Measurements from ENCODE around the gene GPS2. TPM values are rescaled to one million over a fixed set of nuclear protein-coding genes. Genes with fewer than 3 reads are reported as not detected.
A peak's percentile ranks its signal among the peaks of the same experiment; 100 is the strongest.
"Not testable (repeated sequence)": the region's sequence is repeated elsewhere in the genome, so short reads cannot be mapped to it uniquely, and the experiment has no call there.

The GPS2 gene
- total RNA-seq, 4 donors from 2014 or later, result 34.0 to 68.3 (median 43.9) TPM

DNA sequence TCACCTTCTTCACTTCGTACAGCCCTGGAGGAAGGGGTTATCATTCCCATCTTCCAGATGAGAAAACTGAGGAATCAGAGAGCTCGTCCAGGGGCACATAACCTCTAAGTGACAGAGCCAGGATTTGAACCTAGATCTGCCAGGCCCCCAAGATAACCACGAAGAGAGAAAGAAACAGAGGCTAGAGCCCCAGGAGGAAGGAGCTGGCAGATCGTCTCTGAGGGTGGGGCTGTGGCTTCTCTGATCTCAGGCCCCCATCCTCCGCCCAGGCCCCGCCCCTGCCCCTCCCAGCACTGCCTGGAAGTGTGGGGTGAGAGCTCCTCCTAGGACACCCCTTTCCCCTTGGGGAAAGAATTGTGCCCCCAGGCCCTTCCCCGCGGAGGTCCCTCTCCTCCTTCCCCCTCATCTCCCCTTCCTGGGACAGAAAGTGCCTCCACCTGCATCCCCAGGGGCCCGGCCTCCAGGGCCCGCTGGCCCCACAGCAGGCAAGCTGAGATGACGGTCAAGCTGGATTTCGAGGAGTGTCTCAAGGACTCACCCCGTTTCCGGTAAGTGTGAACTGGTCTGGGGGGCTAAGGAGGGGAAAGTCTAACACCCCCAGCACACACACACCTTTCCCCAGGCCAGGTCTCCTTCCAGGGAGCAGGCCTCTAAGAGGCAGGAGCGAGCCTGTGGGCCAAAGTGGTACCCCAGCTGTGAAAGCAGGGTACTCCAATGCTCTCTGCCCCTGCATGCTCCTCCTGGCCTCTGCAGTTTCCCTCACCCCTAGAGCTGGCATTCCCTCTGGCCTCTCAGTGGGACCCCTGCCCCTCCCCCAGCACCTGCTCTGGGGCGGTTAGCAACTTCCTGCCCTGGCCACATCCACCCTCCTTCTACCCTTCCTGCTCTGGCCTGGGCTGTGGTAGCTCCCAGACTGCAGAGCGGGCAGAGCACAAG, 21.3 kb upstream of the GPS2 start, which contains the start of gene ACAP1:
Gene ACAP1, plus strand, starts transcription at position 290 of the 936 bp plus-strand sequence. Its CDS starts 206 bp downstream, at position 496.
- no peaks in the 10 kb centered on the region for H3K27me3 ChIP-seq
- intact Hi-C loops (cut with DNase I; ENCODE audit: low total_unique reads), result no loop called here
- H3K27ac ChIP-seq, result no peak within 1 kb of the TSS

DNA sequence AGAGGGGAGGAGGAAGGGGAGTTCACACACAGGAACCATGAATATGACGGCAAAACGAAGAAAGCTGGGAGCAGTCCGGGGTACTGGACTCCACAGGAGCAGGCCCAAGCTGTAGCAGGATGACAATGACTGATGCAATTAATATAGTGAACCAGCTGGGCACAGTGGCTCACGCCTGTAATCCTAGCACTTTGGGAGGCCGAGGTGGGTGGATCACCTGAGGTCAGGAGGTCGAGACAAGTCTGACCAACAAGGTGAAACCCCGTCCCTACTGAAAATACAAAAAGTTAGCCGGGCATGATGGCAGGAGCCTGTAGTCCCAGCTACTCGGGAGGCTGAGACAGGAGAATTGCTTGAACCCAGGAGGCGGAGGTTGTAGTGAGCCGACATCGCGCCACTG, 20.6 kb upstream of the GPS2 start:
- H3K4me3 ChIP-seq; H3K4me1 ChIP-seq; intact Hi-C loops (cut with DNase I; ENCODE audit: low total_unique reads); DNase-seq; H3K36me3 ChIP-seq; H3K27me3 ChIP-seq; H3K9me3 ChIP-seq; H3K27ac ChIP-seq: not testable (repeated sequence)

More for the DNA sequence above, 21.3 kb upstream of the GPS2 start, which contains the start of gene ACAP1:
- H3K4me1 ChIP-seq, result no peaks in the 10 kb centered on the region
- DNase-seq, result no peak
- no peak within 1 kb of the TSS for H3K4me3 ChIP-seq
- TF ChIP-seq, protein P1, sequence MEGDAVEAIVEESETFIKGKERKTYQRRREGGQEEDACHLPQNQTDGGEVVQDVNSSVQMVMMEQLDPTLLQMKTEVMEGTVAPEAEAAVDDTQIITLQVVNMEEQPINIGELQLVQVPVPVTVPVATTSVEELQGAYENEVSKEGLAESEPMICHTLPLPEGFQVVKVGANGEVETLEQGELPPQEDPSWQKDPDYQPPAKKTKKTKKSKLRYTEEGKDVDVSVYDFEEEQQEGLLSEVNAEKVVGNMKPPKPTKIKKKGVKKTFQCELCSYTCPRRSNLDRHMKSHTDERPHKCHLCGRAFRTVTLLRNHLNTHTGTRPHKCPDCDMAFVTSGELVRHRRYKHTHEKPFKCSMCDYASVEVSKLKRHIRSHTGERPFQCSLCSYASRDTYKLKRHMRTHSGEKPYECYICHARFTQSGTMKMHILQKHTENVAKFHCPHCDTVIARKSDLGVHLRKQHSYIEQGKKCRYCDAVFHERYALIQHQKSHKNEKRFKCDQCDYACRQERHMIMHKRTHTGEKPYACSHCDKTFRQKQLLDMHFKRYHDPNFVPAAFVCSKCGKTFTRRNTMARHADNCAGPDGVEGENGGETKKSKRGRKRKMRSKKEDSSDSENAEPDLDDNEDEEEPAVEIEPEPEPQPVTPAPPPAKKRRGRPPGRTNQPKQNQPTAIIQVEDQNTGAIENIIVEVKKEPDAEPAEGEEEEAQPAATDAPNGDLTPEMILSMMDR (IDR thresholded peaks at IDR 0.05), result no peak
- TF ChIP-seq POLR2A (IDR thresholded peaks at IDR 0.05), result no peak
- no peaks in the 10 kb centered on the region for H3K9me3 ChIP-seq
- no peaks in the 10 kb centered on the region for H3K36me3 ChIP-seq

DNA sequence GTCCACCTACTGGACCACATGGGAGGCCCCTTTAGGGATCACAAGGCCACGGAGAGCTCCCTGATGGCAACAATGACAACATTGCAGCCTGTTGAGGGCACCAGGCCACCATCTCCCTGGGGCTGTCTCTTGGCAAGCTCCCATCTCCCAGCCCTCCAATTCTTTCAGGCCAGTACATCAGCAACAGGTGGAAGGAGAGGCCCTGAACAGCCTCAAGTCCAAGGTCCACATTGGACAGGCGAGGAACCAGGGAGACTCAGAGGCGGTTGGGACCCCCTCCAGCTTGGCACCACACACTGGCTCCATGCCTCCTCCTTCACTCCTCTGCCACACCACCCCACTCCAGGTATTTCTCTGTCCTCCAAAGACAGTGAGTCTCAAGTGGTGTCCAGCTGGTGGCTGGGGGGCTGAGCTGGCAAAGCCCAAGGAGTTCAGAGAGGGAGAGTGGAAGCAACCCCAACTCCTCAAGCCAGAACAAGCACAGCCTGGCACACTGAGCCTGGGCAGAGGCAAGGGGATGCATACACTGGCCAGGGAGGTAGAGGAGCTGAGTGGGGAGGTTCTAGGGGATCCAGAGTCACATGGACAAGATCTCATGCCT, 19.9 kb upstream of the GPS2 start:
- Histone ChIP-seq H3K4me1 (no peaks in the 10 kb centered on the region), H3K9me3 (no peaks in the 10 kb centered on the region), H3K4me3 (no peak overlapping the region), H3K27me3 (no peaks in the 10 kb centered on the region), H3K36me3 (no peaks in the 10 kb centered on the region), H3K27ac (no peak overlapping the region)
- intact Hi-C loops (cut with DNase I; ENCODE audit: low total_unique reads), result no loop called here
- TF ChIP-seq, protein P1 (IDR thresholded peaks at IDR 0.05), result no peak
- TF ChIP-seq POLR2A (IDR thresholded peaks at IDR 0.05), result no peak
- DNase-seq, result peak in 1 of 2 donors; percentile 13

DNA sequence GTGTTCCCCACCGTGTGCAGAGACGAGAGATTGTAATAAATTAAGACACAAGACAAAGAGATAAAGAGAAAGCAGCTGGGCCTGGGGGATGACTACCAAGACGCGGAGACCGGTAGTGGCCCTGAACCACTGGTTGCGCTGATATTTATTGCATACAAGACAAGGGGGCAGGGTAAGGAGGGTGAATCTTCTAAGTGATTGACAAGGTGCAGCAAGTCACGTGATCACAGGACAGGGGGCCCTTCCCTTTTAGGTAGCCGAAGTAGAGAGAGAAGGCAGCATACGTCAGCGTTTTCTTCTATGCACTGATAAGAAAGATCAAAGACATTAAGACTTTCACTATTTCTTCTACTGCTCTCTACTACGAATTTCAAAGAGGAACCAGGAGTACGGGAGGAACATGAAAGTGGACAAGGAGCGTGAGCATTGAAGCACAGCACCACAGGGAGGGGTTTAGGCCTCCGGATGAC, 17.5 kb upstream of the GPS2 start:
- H3K27ac ChIP-seq, result peak overlapping the region; percentile 9 to 34
- H3K9me3 ChIP-seq; H3K27me3 ChIP-seq; H3K4me1 ChIP-seq; H3K4me3 ChIP-seq; H3K36me3 ChIP-seq; intact Hi-C loops (cut with DNase I; ENCODE audit: low total_unique reads): not testable (repeated sequence)
- DNase-seq, result peak in 1 of 2 donors; percentile 26

DNA sequence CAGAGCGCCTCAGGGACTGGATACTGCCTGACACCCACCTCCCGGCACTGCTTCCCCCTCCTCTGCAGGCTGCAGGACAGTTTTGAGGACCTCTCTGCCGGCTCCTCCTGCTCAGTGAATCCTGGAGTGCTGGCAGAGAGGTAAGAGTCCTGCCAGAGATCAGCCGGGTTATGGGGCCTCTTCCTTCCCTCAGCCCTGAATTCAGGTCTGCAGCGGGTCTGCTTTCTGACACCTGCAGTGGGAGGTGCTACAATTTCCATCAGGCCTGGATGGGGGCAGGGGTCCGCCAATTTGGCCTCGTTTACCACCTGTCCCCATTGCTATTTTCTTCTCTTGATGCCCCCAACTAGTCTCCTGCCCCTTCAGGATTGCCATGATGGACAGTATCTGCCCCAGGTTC, 17.0 kb upstream of the GPS2 start:
- Histone ChIP-seq H3K4me1 (no peaks in the 10 kb centered on the region), H3K27me3 (no peaks in the 10 kb centered on the region), H3K36me3 (no peaks in the 10 kb centered on the region), H3K4me3 (no peak overlapping the region), H3K9me3 (no peaks in the 10 kb centered on the region), H3K27ac (peak overlapping the region; percentile 9 to 34)
- intact Hi-C loops (cut with DNase I; ENCODE audit: low total_unique reads), result no loop called here
- TF ChIP-seq, protein P1 (IDR thresholded peaks at IDR 0.05), result no peak
- no peak for TF ChIP-seq POLR2A (IDR thresholded peaks at IDR 0.05)
- DNase-seq, result no peak

DNA sequence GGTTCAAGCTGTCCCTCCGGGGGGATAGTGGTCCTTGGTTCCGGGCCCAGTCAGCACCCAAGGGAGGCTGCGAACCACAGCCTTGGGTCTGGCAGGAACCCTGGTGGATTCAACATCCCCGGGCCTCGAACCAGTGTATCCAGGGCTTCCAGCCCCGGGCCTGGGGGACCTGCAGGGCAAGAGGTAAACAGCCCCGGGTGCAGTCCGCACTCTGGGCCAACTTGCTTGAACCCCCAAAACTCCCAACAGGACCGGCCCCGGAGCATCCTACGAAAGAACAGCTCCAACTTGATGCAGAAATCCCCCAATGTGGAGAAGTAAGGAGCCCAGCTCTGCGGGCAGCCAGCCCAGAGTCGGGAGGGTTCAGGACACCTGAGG, 15.5 kb upstream of the GPS2 start:
- peak overlapping the region; percentile 88 to 95 for H3K27ac ChIP-seq
- no peaks in the 10 kb centered on the region for H3K4me1 ChIP-seq
- TF ChIP-seq, protein P1 (IDR thresholded peaks at IDR 0.05), result no peak
- no peak for TF ChIP-seq POLR2A (IDR thresholded peaks at IDR 0.05)
- H3K27me3 ChIP-seq, result no peaks in the 10 kb centered on the region
- peak overlapping the region; percentile 57 to 65 for H3K4me3 ChIP-seq
- intact Hi-C loops (cut with DNase I; ENCODE audit: low total_unique reads), result no loop called here
- H3K9me3 ChIP-seq, result no peaks in the 10 kb centered on the region
- no peak for DNase-seq
- no peaks in the 10 kb centered on the region for H3K36me3 ChIP-seq

Measured in uterus (tissue), 4 donors.